ENCODE data around the gene METTL15.

METTL15 gene, protein sequence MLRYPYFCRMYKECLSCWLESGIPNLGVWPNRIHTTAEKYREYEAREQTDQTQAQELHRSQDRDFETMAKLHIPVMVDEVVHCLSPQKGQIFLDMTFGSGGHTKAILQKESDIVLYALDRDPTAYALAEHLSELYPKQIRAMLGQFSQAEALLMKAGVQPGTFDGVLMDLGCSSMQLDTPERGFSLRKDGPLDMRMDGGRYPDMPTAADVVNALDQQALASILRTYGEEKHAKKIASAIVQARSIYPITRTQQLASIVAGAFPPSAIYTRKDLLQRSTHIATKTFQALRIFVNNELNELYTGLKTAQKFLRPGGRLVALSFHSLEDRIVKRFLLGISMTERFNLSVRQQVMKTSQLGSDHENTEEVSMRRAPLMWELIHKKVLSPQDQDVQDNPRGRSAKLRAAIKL

DNA sequence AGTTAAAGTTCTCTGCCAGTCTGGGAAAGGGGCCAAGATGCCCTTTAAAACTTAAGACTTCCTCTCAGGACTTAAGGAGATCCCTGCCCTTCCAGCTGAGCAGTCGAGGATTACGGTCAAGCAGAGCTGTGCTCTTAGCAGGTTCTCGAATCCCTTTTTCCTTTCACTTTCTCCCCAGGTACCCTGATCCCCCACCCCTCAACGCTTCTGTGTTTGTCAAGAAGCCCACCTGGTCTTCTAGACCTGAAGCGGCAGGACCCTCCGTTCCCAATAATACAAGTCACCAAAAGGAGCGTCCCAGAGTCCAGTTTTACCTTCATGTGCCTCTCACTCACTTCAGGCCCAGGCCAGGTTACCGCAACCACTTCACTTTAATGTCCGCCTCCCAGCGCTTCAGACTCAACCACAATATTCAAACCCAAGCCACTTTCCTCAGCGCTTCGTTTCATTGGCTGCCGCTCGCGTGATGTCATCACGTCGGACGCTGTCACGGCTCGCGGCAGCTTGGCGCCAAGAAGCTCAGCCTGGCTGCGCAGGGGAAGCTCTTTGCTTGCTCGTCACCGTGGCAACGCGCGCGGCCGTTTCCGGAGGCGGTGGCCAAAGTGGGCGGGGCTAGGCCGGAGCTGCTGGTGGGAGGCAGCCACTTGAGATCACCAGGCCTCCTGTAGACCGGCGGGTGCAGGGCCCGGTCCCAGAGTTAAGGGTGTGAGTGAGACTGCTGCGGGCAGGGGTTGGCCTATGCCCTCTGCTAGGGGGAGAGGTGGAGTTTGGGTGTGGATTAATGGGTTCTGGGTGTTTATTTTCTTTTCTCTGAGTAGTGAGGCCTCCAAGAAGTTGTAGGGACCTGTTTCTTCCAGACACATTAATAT is at the start of gene METTL15, which contains the start of gene KIF18A:
METTL15 (plus strand) TSS at position 639 of the 869 bp plus-strand sequence. CDS start 4,947 bp downstream, outside the sequence.
KIF18A (minus strand) TSS at position 407 of the 869 bp plus-strand sequence. CDS start 10,209 bp downstream, outside the sequence.
- peak; percentile 99 for DNase-seq (ENCODE audit: low read depth)
- peak within 1 kb of the TSS; percentile 88 for H3K4me3 ChIP-seq (ENCODE audit: low read depth, low read length)
- TF ChIP-seq POLR2A (IDR thresholded peaks at IDR 0.05; ENCODE audit: extremely low read depth, insufficient read length) (peak; percentile 64), MYC (IDR thresholded peaks at IDR 0.05; ENCODE audit: low read depth, low read length) (no peak)
- TF ChIP-seq, protein P1, sequence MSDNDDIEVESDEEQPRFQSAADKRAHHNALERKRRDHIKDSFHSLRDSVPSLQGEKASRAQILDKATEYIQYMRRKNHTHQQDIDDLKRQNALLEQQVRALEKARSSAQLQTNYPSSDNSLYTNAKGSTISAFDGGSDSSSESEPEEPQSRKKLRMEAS (IDR thresholded peaks at IDR 0.05; ENCODE audit: low read depth, low read length): no peak

DNA sequence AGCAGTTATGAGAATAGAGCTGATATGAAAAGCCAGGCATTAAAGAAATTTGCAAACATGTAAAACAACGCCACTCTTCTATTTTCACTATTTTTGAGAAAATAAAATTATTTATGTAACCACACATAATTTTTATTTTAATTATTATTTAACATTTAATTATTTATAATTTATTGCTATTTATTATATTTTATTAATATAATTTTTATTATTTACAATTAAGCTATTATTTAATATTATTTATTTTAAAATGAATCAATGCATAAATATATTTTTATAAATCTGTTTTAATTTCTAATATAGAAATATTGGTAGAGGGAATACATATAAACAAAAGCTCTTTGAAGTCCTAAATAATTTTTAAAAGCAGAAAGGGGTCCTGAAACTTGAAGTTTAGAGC is 36.9 kb upstream of the METTL15 start:
- TF ChIP-seq MYC (IDR thresholded peaks at IDR 0.05; ENCODE audit: low read depth, low read length): no peak
- TF ChIP-seq, protein P2, sequence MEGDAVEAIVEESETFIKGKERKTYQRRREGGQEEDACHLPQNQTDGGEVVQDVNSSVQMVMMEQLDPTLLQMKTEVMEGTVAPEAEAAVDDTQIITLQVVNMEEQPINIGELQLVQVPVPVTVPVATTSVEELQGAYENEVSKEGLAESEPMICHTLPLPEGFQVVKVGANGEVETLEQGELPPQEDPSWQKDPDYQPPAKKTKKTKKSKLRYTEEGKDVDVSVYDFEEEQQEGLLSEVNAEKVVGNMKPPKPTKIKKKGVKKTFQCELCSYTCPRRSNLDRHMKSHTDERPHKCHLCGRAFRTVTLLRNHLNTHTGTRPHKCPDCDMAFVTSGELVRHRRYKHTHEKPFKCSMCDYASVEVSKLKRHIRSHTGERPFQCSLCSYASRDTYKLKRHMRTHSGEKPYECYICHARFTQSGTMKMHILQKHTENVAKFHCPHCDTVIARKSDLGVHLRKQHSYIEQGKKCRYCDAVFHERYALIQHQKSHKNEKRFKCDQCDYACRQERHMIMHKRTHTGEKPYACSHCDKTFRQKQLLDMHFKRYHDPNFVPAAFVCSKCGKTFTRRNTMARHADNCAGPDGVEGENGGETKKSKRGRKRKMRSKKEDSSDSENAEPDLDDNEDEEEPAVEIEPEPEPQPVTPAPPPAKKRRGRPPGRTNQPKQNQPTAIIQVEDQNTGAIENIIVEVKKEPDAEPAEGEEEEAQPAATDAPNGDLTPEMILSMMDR (IDR thresholded peaks at IDR 0.05; ENCODE audit: low read depth, low read length): no peak
- no peak for TF ChIP-seq POLR2A (IDR thresholded peaks at IDR 0.05; ENCODE audit: extremely low read depth, insufficient read length)
- TF ChIP-seq, protein P1 (IDR thresholded peaks at IDR 0.05; ENCODE audit: low read depth, low read length): no peak
- no peak for DNase-seq (ENCODE audit: low read depth)
- H3K4me3 ChIP-seq (ENCODE audit: low read depth, low read length): no peak overlapping the region

DNA sequence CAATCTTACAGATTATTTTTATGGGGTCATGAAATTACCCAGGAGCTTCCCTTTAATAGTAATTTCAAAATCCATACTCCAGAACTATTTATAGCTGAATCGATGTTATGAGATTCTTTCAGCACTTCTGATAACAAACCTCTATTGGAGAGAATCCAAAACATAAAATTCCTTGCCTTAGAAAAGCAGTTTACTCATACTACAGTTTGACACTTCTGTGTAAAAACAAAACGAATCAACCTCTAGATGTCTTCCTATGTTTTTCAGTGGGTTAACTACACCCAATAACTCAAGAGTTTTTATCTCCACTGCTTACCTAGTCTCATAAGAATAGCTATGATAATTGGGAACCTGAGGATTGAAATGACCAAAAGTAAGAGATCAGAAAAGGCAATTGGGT is 35.9 kb upstream of the METTL15 start:
- TF ChIP-seq MYC (IDR thresholded peaks at IDR 0.05; ENCODE audit: low read depth, low read length): no peak
- no peak for TF ChIP-seq POLR2A (IDR thresholded peaks at IDR 0.05; ENCODE audit: extremely low read depth, insufficient read length)
- TF ChIP-seq, protein P1 (IDR thresholded peaks at IDR 0.05; ENCODE audit: low read depth, low read length): no peak
- TF ChIP-seq, protein P2 (IDR thresholded peaks at IDR 0.05; ENCODE audit: low read depth, low read length): no peak
- H3K4me3 ChIP-seq (ENCODE audit: low read depth, low read length): no peak overlapping the region
- no peak for DNase-seq (ENCODE audit: low read depth)

DNA sequence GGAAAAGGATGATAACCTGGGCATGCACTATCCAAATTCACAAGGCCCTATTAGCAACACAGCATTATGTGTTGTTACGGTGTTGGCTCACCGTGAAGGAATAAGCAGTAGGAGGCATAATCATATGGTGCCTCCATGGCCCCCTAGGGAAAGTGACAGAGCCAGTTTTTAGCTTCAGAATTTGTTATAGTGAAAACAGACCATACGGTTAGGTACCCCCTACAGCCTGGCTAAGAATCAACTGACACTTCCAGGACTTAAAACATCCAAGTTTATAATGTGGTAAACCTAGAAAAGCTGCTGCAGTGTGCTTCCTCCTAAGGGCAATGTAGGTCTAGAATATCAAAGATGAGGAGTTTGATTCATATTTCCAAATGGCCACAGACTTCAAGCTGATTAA is 30.7 kb upstream of the METTL15 start:
- H3K4me3 ChIP-seq (ENCODE audit: low read depth, low read length): no peak overlapping the region
- DNase-seq (ENCODE audit: low read depth): no peak
- no peak for TF ChIP-seq POLR2A (IDR thresholded peaks at IDR 0.05; ENCODE audit: extremely low read depth, insufficient read length)
- TF ChIP-seq, protein P2 (IDR thresholded peaks at IDR 0.05; ENCODE audit: low read depth, low read length): no peak
- no peak for TF ChIP-seq MYC (IDR thresholded peaks at IDR 0.05; ENCODE audit: low read depth, low read length)
- TF ChIP-seq, protein P1 (IDR thresholded peaks at IDR 0.05; ENCODE audit: low read depth, low read length): no peak

DNA sequence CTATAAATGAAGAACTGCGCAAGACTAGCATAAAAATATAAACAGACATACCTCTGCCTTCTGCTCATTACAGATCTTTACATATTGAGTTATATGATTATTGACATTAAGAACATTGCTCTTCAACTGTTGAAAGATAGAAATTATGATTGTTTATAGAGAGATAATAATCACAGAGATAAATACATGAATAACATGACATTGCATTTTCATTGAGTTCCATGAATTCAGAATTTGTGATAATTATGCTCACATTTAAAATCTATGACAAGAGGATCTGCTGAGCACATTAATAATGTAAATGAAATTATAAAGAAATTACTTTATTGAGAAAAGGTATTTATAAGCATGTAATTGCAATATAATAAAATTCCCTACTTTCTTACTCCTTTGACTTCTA is 25.1 kb upstream of the METTL15 start:
- TF ChIP-seq POLR2A (IDR thresholded peaks at IDR 0.05; ENCODE audit: extremely low read depth, insufficient read length): no peak
- TF ChIP-seq, protein P1 (IDR thresholded peaks at IDR 0.05; ENCODE audit: low read depth, low read length): no peak
- TF ChIP-seq, protein P2 (IDR thresholded peaks at IDR 0.05; ENCODE audit: low read depth, low read length): no peak
- no peak for TF ChIP-seq MYC (IDR thresholded peaks at IDR 0.05; ENCODE audit: low read depth, low read length)
- H3K4me3 ChIP-seq (ENCODE audit: low read depth, low read length): no peak overlapping the region
- no peak for DNase-seq (ENCODE audit: low read depth)
